HG03575 (cell line): ENCODE measurements around the gene NEDD1.

Experiments
- ATAC-seq: cut with Tn5 transposase; IDR thresholded peaks from one replicate; pipeline ENCODE4 v1.9.1; 2021; ENCODE audit not compliant: unreplicated experiment, insufficient number of reproducible peaks, low FRiP score; ENCODE audit errors: extremely low read depth

NEDD1 gene

GRCh38 chr12:96995861-96996260 is 88.8 kb downstream of the NEDD1 start:
- no peak for ATAC-seq

DNA sequence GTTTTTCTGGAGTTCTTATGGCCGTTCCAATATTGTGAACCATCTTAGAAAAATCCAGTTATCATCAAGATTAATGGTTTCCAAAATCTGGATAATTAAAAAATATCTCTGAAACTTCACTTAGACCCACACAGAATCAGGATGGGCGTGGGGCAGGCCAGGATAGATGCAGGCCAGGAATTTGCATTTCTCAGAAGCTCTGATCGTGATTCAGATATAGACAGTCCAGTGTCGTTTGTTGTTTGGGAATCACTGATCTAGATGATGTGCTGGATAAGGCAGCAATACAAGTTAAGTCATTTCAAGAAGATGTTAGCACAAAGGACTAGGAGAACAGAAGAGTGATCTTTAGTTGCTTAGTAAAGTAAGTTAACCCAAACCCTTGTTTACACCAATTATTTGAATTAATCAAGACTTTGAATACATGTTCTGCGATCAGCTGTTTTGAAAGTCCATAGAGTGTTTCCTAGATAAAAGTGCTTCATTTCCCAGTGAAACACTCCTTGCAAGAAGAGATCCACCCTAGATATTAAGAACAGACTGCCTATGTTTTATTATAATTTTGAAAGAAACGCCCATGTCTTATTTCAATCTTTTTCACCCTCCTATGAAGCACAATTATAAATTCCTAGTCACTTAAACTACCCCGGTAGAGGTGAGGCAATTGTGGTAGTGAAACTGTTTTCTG is 90.9 kb downstream of the NEDD1 start:
- ATAC-seq: no peak

- ATAC-seq: no peak
Measured at GRCh38 chr12:97003276-97003675, 96.2 kb downstream of the NEDD1 start.
